ENCODE data around the gene LARP1. TPM values are rescaled to one million over a fixed set of nuclear protein-coding genes. Genes with fewer than 3 reads are reported as not detected.

The LARP1 gene

GRCh38 chr5:154866841-154867240 lies 111.7 kb downstream of the LARP1 start:
- Histone ChIP-seq H2AFZ (ENCODE audit: low read length) (no peak overlapping the region), H2BK12ac (ENCODE audit: low read length) (no peak overlapping the region), H3K4ac (ENCODE audit: low read length) (no peak overlapping the region), H4K8ac (ENCODE audit: low read depth, low read length) (no peak overlapping the region), H3K18ac (ENCODE audit: low read length) (no peak overlapping the region), H4K91ac (ENCODE audit: low read depth, low read length, poor library complexity) (no peak overlapping the region), H3K9me3 (replicated peaks in 1 of 2; ENCODE audit: control insufficient read depth in 2 of 2, insufficient read depth in 1 of 2, low read depth in 1 of 2, low read length in 2 of 2) (no peaks in the 10 kb centered on the region), H3K4me1 (ENCODE audit: control insufficient read depth in 2 of 2, insufficient read depth in 1 of 2, low read depth in 1 of 2, low read length in 2 of 2) (no peaks in the 10 kb centered on the region), H3K14ac (ENCODE audit: low read length) (no peak overlapping the region), H2BK120ac (ENCODE audit: low read depth, low read length) (no peak overlapping the region), H2BK15ac (ENCODE audit: low read length) (no peak overlapping the region), H3K9ac (ENCODE audit: low read depth, low read length, poor library complexity) (no peak overlapping the region), H3K23ac (ENCODE audit: low read depth, low read length, poor library complexity) (no peak overlapping the region), H3K4me2 (ENCODE audit: insufficient read depth, low read length, poor library complexity, severe bottlenecking) (no peak overlapping the region), H3K36me3 (replicated peaks in 1 of 2; ENCODE audit: control insufficient read depth in 2 of 2, insufficient read depth in 2 of 2, low read length in 2 of 2) (peaks cover 23 to 81% of the 10 kb centered on the region in 2 donors), H3K79me1 (ENCODE audit: low read depth, low read length) (peaks cover 3% of the 10 kb centered on the region), H3K27ac (replicated peaks; ENCODE audit: low read length) (no peak overlapping the region), H2BK5ac (ENCODE audit: low read length) (no peak overlapping the region), H3K27me3 (ENCODE audit: control insufficient read depth in 3 of 3, insufficient read depth in 3 of 3, low read depth in 1 of 3, low read length in 3 of 3) (no peaks in the 10 kb centered on the region), H2AK5ac (ENCODE audit: low read depth, low read length) (no peak overlapping the region), H3K4me3 (ENCODE audit: low read length in 2 of 2) (no peak overlapping the region)
- no CpG with 5 or more reads among the region's 2 CpGs for WGBS, 2 donors (ENCODE audit: extremely low coverage in 2 of 2, insufficient read length in 2 of 2, insufficient replicate concordance in 1 of 2)
- no peak for DNase-seq (ENCODE audit: low spot score)

Small RNA genes lying within 50 kb of the gene (small RNA-seq; reads per million reads assigned to genes)
- gene MIR378H (ENCODE audit: insufficient read depth) = not detected
- not detected for gene RF00019 (ENCODE audit: insufficient read depth)
